ENCODE results near the gene MARCHF3.

The MARCHF3 gene

DNA sequence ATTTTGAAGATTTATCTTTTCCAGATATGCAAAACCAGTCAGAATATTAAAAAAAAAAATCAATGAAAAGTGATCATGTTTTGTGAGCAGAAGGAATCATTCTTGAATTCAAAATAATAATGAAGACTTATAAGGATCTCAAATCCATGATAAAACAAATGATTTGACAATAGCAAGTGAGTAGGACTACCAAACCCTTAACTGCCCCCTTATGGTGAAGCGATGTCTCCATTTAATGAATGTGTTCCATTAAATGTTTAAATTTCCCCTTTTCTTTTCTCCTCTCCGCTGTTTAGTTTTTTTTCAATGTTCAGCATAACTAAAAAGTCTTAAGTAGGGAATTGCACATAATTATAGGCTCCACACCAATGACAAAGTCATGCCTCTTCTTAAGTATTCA is 12.2 kb upstream of the MARCHF3 start:
- Histone ChIP-seq H4K8ac (ENCODE audit: low read depth, low read length) (no peak overlapping the region), H3K4me2 (ENCODE audit: low read length) (no peak overlapping the region), H2AK5ac (ENCODE audit: low read length) (no peak overlapping the region), H2BK120ac (ENCODE audit: low read depth, low read length) (no peak overlapping the region), H3K79me1 (ENCODE audit: low read length) (no peaks in the 10 kb centered on the region), H2BK15ac (replicated peaks; ENCODE audit: low read depth) (no peak overlapping the region), H3K4me1 (ENCODE audit: control insufficient read depth, low read depth, low read length) (peaks cover 2% of the 10 kb centered on the region), H3K79me2 (ENCODE audit: control insufficient read depth, insufficient read depth, low read length) (no peaks in the 10 kb centered on the region), H3K9ac (ENCODE audit: low read length) (no peak overlapping the region), H3K4me3 (ENCODE audit: low read length) (no peak overlapping the region), H3K23ac (ENCODE audit: low read length) (no peak overlapping the region), H3K4ac (ENCODE audit: low read depth, low read length) (no peak overlapping the region), H3K36me3 (ENCODE audit: control insufficient read depth, insufficient read depth, low read length) (no peaks in the 10 kb centered on the region), H3K18ac (ENCODE audit: low read length) (no peak overlapping the region), H2BK5ac (ENCODE audit: low read length) (no peak overlapping the region), H3K56ac (ENCODE audit: low read length) (no peak overlapping the region), H3K27me3 (ENCODE audit: insufficient read depth, low read length, poor library complexity) (no peaks in the 10 kb centered on the region), H3K27ac (ENCODE audit: low read depth, low read length) (no peak overlapping the region), H4K5ac (ENCODE audit: low read length) (no peak overlapping the region)
- peak; percentile 11 for DNase-seq
- no CpG with 5 or more reads among the region's 2 CpGs for WGBS (ENCODE audit: extremely low coverage, insufficient coverage, low lambda C conversion rate)

DNA sequence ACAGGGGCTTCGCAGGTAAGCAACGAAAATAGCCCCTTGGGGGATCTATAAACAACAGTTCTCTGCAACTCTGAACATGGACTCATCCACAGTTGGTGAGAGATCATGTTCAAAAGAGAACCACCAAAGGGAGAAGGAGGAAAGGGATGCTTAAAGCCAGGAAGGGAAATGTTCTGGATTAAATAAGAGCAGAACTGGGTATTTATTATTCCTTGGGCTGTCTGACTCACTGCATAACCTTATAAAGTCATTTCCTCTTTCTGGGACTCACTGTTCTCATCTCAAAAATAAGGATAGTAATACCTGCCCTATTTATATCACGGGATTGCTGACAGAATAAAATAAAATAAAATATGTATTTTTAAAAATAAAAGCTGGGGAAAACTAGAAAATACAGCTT is 11.2 kb upstream of the MARCHF3 start:
- H2AK5ac ChIP-seq (ENCODE audit: low read length), result no peak overlapping the region
- H3K4ac ChIP-seq (ENCODE audit: low read depth, low read length), result no peak overlapping the region
- H3K36me3 ChIP-seq (ENCODE audit: control insufficient read depth, insufficient read depth, low read length), result no peaks in the 10 kb centered on the region
- H3K27me3 ChIP-seq (ENCODE audit: insufficient read depth, low read length, poor library complexity), result no peaks in the 10 kb centered on the region
- peaks cover 2% of the 10 kb centered on the region for H3K4me1 ChIP-seq (ENCODE audit: control insufficient read depth, low read depth, low read length)
- H3K18ac ChIP-seq (ENCODE audit: low read length), result no peak overlapping the region
- H2BK120ac ChIP-seq (ENCODE audit: low read depth, low read length), result no peak overlapping the region
- H3K27ac ChIP-seq (ENCODE audit: low read depth, low read length), result no peak overlapping the region
- no peak overlapping the region for H2BK5ac ChIP-seq (ENCODE audit: low read length)
- no peaks in the 10 kb centered on the region for H3K79me2 ChIP-seq (ENCODE audit: control insufficient read depth, insufficient read depth, low read length)
- no peak overlapping the region for H3K23ac ChIP-seq (ENCODE audit: low read length)
- H3K79me1 ChIP-seq (ENCODE audit: low read length), result no peaks in the 10 kb centered on the region
- no peak overlapping the region for H3K56ac ChIP-seq (ENCODE audit: low read length)
- WGBS (ENCODE audit: extremely low coverage, insufficient coverage, low lambda C conversion rate), result no CpG with 5 or more reads among the region's 3 CpGs
- no peak for DNase-seq
- no peak overlapping the region for H4K5ac ChIP-seq (ENCODE audit: low read length)
- no peak overlapping the region for H4K8ac ChIP-seq (ENCODE audit: low read depth, low read length)
- no peak overlapping the region for H3K4me2 ChIP-seq (ENCODE audit: low read length)
- no peak overlapping the region for H3K9ac ChIP-seq (ENCODE audit: low read length)
- H2BK15ac ChIP-seq (replicated peaks; ENCODE audit: low read depth), result no peak overlapping the region
- H3K4me3 ChIP-seq (ENCODE audit: low read length), result no peak overlapping the region

DNA sequence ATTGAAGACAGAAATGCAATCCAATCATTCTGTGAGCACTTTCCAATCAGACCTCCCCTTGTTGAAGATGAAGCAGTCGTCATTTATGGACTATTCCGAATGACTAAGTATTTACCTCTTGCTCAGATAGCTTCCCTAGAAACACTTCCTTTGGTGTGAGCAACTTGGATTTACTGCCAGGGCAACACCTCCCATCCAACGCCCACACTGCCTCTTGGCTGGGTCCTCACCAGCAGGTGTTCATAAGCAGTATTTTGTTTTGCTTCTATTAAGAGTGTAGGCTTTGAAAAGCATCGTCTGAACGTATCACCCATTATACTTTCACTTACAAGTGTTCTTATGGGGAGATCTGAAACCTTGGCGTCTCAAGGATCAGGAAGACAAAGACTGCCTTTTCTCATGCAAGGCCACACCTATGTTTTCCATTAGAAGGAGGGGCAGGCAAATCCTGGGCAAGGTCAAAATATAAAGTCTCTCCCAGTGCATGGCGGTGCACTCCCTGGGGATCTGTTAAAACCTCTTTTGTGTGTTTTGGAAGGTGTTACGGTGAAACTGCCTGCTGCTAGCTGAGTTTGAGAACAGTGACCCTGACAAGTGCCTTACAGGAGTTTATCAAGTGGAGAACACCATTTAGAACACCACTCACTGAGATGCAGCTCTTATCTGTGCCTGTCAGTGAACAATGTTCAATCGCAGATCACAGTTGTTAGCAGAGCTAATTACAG is 10.6 kb upstream of the MARCHF3 start:
- H3K23ac ChIP-seq (ENCODE audit: low read length), result no peak overlapping the region
- no peak overlapping the region for H4K8ac ChIP-seq (ENCODE audit: low read depth, low read length)
- H2AK5ac ChIP-seq (ENCODE audit: low read length), result no peak overlapping the region
- no peaks in the 10 kb centered on the region for H3K79me2 ChIP-seq (ENCODE audit: control insufficient read depth, insufficient read depth, low read length)
- no peak overlapping the region for H3K4me2 ChIP-seq (ENCODE audit: low read length)
- no peaks in the 10 kb centered on the region for H3K27me3 ChIP-seq (ENCODE audit: insufficient read depth, low read length, poor library complexity)
- no peak overlapping the region for H3K9ac ChIP-seq (ENCODE audit: low read length)
- no peak overlapping the region for H2BK5ac ChIP-seq (ENCODE audit: low read length)
- no peak overlapping the region for H4K5ac ChIP-seq (ENCODE audit: low read length)
- no peaks in the 10 kb centered on the region for H3K36me3 ChIP-seq (ENCODE audit: control insufficient read depth, insufficient read depth, low read length)
- H3K18ac ChIP-seq (ENCODE audit: low read length), result no peak overlapping the region
- peak; percentile 67 for DNase-seq
- H3K4me1 ChIP-seq (ENCODE audit: control insufficient read depth, low read depth, low read length), result peaks cover 2% of the 10 kb centered on the region
- H3K79me1 ChIP-seq (ENCODE audit: low read length), result no peaks in the 10 kb centered on the region
- no peak overlapping the region for H2BK15ac ChIP-seq (replicated peaks; ENCODE audit: low read depth)
- no peak overlapping the region for H3K4ac ChIP-seq (ENCODE audit: low read depth, low read length)
- H3K56ac ChIP-seq (ENCODE audit: low read length), result no peak overlapping the region
- no CpG with 5 or more reads among the region's 9 CpGs for WGBS (ENCODE audit: extremely low coverage, insufficient coverage, low lambda C conversion rate)
- H3K27ac ChIP-seq (ENCODE audit: low read depth, low read length), result no peak overlapping the region
- no peak overlapping the region for H2BK120ac ChIP-seq (ENCODE audit: low read depth, low read length)
- H3K4me3 ChIP-seq (ENCODE audit: low read length), result no peak overlapping the region

DNA sequence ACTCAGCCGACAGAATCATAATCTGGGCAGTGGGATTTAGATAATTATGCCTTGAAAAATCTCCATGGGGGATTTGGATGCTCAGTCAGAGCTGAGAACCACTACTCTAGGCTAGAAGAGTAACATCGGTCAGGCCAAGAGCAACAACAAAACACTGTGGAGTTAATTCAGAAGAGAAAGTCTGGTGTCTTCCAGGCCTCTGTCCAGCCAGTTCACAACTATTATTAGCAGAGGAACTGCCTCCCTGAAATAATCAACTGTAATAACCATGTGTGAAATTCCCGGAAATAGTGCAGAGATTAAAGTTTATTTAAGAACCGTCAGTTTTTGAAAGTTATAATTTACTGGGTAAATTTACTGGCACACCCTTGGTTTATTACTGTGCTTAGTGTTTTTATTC is 8.2 kb upstream of the MARCHF3 start:
- no peaks in the 10 kb centered on the region for H3K27me3 ChIP-seq (ENCODE audit: insufficient read depth, low read length, poor library complexity)
- no peak overlapping the region for H4K5ac ChIP-seq (ENCODE audit: low read length)
- H4K8ac ChIP-seq (ENCODE audit: low read depth, low read length), result no peak overlapping the region
- no peak overlapping the region for H3K18ac ChIP-seq (ENCODE audit: low read length)
- no peak for DNase-seq
- H3K79me2 ChIP-seq (ENCODE audit: control insufficient read depth, insufficient read depth, low read length), result no peaks in the 10 kb centered on the region
- no peaks in the 10 kb centered on the region for H3K36me3 ChIP-seq (ENCODE audit: control insufficient read depth, insufficient read depth, low read length)
- H2AK5ac ChIP-seq (ENCODE audit: low read length), result no peak overlapping the region
- peaks cover 2% of the 10 kb centered on the region for H3K4me1 ChIP-seq (ENCODE audit: control insufficient read depth, low read depth, low read length)
- no peak overlapping the region for H3K56ac ChIP-seq (ENCODE audit: low read length)
- H3K4me2 ChIP-seq (ENCODE audit: low read length), result no peak overlapping the region
- no peaks in the 10 kb centered on the region for H3K79me1 ChIP-seq (ENCODE audit: low read length)
- H3K27ac ChIP-seq (ENCODE audit: low read depth, low read length), result no peak overlapping the region
- H3K9ac ChIP-seq (ENCODE audit: low read length), result no peak overlapping the region
- WGBS (ENCODE audit: extremely low coverage, insufficient coverage, low lambda C conversion rate), result no CpG with 5 or more reads among the region's 4 CpGs
- H2BK15ac ChIP-seq (replicated peaks; ENCODE audit: low read depth), result no peak overlapping the region
- H3K23ac ChIP-seq (ENCODE audit: low read length), result no peak overlapping the region
- no peak overlapping the region for H2BK120ac ChIP-seq (ENCODE audit: low read depth, low read length)
- no peak overlapping the region for H3K4me3 ChIP-seq (ENCODE audit: low read length)
- no peak overlapping the region for H2BK5ac ChIP-seq (ENCODE audit: low read length)
- H3K4ac ChIP-seq (ENCODE audit: low read depth, low read length), result no peak overlapping the region

DNA sequence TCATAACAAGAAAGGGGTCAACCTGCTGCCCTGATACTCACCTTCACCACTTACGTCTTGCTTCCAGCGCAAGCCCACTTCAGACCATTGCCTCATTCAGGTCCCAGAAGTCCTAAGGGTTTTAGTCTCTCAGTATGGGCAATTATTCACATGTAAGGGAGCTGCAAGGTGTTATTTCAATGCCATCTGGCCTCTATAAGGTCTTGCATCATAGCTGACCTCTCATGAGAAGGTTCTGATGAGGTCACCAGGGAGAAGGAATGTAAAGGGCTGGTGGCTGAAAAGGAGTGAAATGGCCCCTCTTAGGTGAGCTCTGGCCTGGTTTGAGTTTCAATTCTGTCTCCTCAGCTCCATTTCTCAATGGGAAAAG is 1.5 kb upstream of the MARCHF3 start:
- no peak overlapping the region for H3K4ac ChIP-seq (ENCODE audit: low read depth, low read length)
- H3K56ac ChIP-seq (ENCODE audit: low read length), result no peak overlapping the region
- no peak overlapping the region for H2AK5ac ChIP-seq (ENCODE audit: low read length)
- H3K18ac ChIP-seq (ENCODE audit: low read length), result no peak overlapping the region
- no peak overlapping the region for H3K9ac ChIP-seq (ENCODE audit: low read length)
- no peak overlapping the region for H2BK5ac ChIP-seq (ENCODE audit: low read length)
- H3K4me3 ChIP-seq (ENCODE audit: low read length), result no peak overlapping the region
- WGBS (ENCODE audit: extremely low coverage, insufficient coverage, low lambda C conversion rate), result no CpG with 5 or more reads among the region's 2 CpGs
- H3K79me1 ChIP-seq (ENCODE audit: low read length), result no peaks in the 10 kb centered on the region
- no peak overlapping the region for H4K8ac ChIP-seq (ENCODE audit: low read depth, low read length)
- no peaks in the 10 kb centered on the region for H3K79me2 ChIP-seq (ENCODE audit: control insufficient read depth, insufficient read depth, low read length)
- no peaks in the 10 kb centered on the region for H3K36me3 ChIP-seq (ENCODE audit: control insufficient read depth, insufficient read depth, low read length)
- H3K27me3 ChIP-seq (ENCODE audit: insufficient read depth, low read length, poor library complexity), result no peaks in the 10 kb centered on the region
- H2BK120ac ChIP-seq (ENCODE audit: low read depth, low read length), result no peak overlapping the region
- DNase-seq, result peak; percentile 68
- H3K4me1 ChIP-seq (ENCODE audit: control insufficient read depth, low read depth, low read length), result no peaks in the 10 kb centered on the region
- no peak overlapping the region for H4K5ac ChIP-seq (ENCODE audit: low read length)
- H3K4me2 ChIP-seq (ENCODE audit: low read length), result no peak overlapping the region
- no peak overlapping the region for H2BK15ac ChIP-seq (replicated peaks; ENCODE audit: low read depth)
- H3K27ac ChIP-seq (ENCODE audit: low read depth, low read length), result no peak overlapping the region
- no peak overlapping the region for H3K23ac ChIP-seq (ENCODE audit: low read length)

Measured in mesendoderm (in vitro differentiated cells).